Measurements from ENCODE around the gene UFC1.

DNA sequence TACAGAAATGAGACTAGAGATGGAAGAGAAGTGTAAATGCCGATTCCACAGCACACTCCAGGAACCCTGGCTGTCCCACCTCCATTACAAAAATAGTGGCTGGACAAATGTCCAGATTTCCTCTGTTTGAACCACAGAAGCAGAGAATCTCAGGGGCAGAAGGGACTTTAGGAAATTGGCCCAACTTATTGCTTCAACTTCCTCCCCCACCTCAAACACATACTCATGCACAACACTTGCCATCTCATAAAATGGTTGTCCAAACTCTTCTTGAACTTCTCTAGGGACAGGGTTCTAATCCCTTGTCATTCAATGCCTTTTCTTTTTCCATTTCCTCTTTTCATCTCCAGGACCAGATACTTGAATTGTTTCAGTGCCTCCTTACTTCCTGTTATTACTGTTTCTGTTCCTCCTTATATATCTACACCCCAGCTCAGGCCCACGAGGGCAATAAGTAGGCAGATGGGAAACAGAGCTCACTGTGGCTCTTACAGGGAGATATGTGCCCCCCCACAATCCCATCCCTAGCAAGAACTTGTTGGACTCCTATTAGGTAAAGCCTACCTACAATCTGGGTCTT is 32.0 kb downstream of the UFC1 start:
- TF ChIP-seq, protein P1, sequence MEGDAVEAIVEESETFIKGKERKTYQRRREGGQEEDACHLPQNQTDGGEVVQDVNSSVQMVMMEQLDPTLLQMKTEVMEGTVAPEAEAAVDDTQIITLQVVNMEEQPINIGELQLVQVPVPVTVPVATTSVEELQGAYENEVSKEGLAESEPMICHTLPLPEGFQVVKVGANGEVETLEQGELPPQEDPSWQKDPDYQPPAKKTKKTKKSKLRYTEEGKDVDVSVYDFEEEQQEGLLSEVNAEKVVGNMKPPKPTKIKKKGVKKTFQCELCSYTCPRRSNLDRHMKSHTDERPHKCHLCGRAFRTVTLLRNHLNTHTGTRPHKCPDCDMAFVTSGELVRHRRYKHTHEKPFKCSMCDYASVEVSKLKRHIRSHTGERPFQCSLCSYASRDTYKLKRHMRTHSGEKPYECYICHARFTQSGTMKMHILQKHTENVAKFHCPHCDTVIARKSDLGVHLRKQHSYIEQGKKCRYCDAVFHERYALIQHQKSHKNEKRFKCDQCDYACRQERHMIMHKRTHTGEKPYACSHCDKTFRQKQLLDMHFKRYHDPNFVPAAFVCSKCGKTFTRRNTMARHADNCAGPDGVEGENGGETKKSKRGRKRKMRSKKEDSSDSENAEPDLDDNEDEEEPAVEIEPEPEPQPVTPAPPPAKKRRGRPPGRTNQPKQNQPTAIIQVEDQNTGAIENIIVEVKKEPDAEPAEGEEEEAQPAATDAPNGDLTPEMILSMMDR (conservative IDR thresholded peaks at IDR 0.05; ENCODE audit: low read depth in 2 of 2), result no peak
- TF ChIP-seq REST (IDR thresholded peaks at IDR 0.05; ENCODE audit: unreplicated experiment) (no peak), EZH2phosphoT487 (IDR thresholded peaks at IDR 0.05; ENCODE audit: unreplicated experiment) (no peak), CREB1 (CRISPR knock-in tag; IDR thresholded peaks at IDR 0.05; ENCODE audit: low read depth) (no peak), POLR2AphosphoS5 (IDR thresholded peaks at IDR 0.05; ENCODE audit: low read depth) (no peak), EZH2 (IDR thresholded peaks at IDR 0.05; ENCODE audit: low read depth, unreplicated experiment) (no peak)
- TF ChIP-seq, protein P2, sequence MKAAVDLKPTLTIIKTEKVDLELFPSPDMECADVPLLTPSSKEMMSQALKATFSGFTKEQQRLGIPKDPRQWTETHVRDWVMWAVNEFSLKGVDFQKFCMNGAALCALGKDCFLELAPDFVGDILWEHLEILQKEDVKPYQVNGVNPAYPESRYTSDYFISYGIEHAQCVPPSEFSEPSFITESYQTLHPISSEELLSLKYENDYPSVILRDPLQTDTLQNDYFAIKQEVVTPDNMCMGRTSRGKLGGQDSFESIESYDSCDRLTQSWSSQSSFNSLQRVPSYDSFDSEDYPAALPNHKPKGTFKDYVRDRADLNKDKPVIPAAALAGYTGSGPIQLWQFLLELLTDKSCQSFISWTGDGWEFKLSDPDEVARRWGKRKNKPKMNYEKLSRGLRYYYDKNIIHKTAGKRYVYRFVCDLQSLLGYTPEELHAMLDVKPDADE (IDR thresholded peaks at IDR 0.05), result no peak
